ENCODE results near the gene DDX10.
A peak's percentile ranks its signal among the peaks of the same experiment; 100 is the strongest.

Gene DDX10

GRCh38 chr11:108654994-108655631 is 9.8 kb upstream of the DDX10 start:
- DNase-seq (ENCODE audit: low read depth) = no peak

- DNase-seq (ENCODE audit: low read depth) = no peak
Observed at GRCh38 chr11:108662700-108663099, 2.2 kb upstream of the DDX10 start.

GRCh38 chr11:108663154-108663877 is 1.6 kb upstream of the DDX10 start:
- DNase-seq (ENCODE audit: low read depth) = no peak

- DNase-seq (ENCODE audit: low read depth) = no peak
Observed at GRCh38 chr11:108666373-108666772, 1.5 kb downstream of the DDX10 start.

GRCh38 chr11:108669286-108669685 is 4.4 kb downstream of the DDX10 start:
- no peak for DNase-seq (ENCODE audit: low read depth)

- no peak for DNase-seq (ENCODE audit: low read depth)
Observed at GRCh38 chr11:108669711-108670110, 4.8 kb downstream of the DDX10 start.

- no peak for DNase-seq (ENCODE audit: low read depth)
Observed at GRCh38 chr11:108670451-108670850, 5.6 kb downstream of the DDX10 start.

- no peak for DNase-seq (ENCODE audit: low read depth)
Observed at GRCh38 chr11:108672113-108672512, 7.2 kb downstream of the DDX10 start.

- no peak for DNase-seq (ENCODE audit: low read depth)
Observed at GRCh38 chr11:108672786-108673185, 7.9 kb downstream of the DDX10 start.

GRCh38 chr11:108679045-108679444 is 14.2 kb downstream of the DDX10 start:
- no peak for DNase-seq (ENCODE audit: low read depth)

- DNase-seq (ENCODE audit: low read depth) = no peak
Observed at GRCh38 chr11:108680271-108680670, 15.4 kb downstream of the DDX10 start.

- DNase-seq (ENCODE audit: low read depth) = no peak
Observed at GRCh38 chr11:108685419-108686130, 20.7 kb downstream of the DDX10 start.

- DNase-seq (ENCODE audit: low read depth) = no peak
Observed at GRCh38 chr11:108693852-108694251, 29.0 kb downstream of the DDX10 start.

- no peak for DNase-seq (ENCODE audit: low read depth)
Observed at GRCh38 chr11:108694846-108695245, 30.0 kb downstream of the DDX10 start.

- DNase-seq (ENCODE audit: low read depth) = peak; percentile 26
Observed at GRCh38 chr11:108697872-108698473, 33.1 kb downstream of the DDX10 start.

GRCh38 chr11:108698844-108699642 is 34.2 kb downstream of the DDX10 start:
- no peak for DNase-seq (ENCODE audit: low read depth)

GRCh38 chr11:108703916-108704315 is 39.0 kb downstream of the DDX10 start:
- DNase-seq (ENCODE audit: low read depth) = no peak

GRCh38 chr11:108705061-108705460 is 40.2 kb downstream of the DDX10 start:
- no peak for DNase-seq (ENCODE audit: low read depth)

GRCh38 chr11:108708173-108708572 is 43.3 kb downstream of the DDX10 start:
- DNase-seq (ENCODE audit: low read depth) = no peak

GRCh38 chr11:108709741-108710140 is 44.9 kb downstream of the DDX10 start:
- DNase-seq (ENCODE audit: low read depth) = no peak

- no peak for DNase-seq (ENCODE audit: low read depth)
Observed at GRCh38 chr11:108713076-108713790, 48.4 kb downstream of the DDX10 start.
